Right cardiac atrium (tissue), 5 donors: ENCODE measurements around the gene ZW10. TPM values are rescaled to one million over a fixed set of nuclear protein-coding genes. Genes with fewer than 3 reads are reported as not detected.
A peak's percentile ranks its signal among the peaks of the same experiment; 100 is the strongest.

ENCODE experiments used
- ATAC-seq, 2 donors: fragments of 200-7000 bp; cut with Tn5 transposase; one replicate each; pipeline versions ENCODE4 v1.8.0 to v1.9.1; 2020; ENCODE audit warnings: moderate library complexity in 2 of 2, mild to moderate bottlenecking in 1 of 2
- DNase-seq, 3 donors: peaks; one replicate each; pipeline ENCODE4 v3.0.0-alpha.2; 2020
- H3K27ac ChIP-seq: one replicate; pipeline ENCODE4 v1.5.1; 2013; ENCODE audit warnings: mild to moderate bottlenecking, low read length, control low read depth, moderate library complexity
- H3K27me3 ChIP-seq: one replicate; pipeline ENCODE4 v1.6.1; 2013; ENCODE audit not compliant: control insufficient read depth, insufficient read depth
- H3K4me1 ChIP-seq: one replicate; pipeline ENCODE4 v1.6.1; 2013; ENCODE audit warnings: low read length; ENCODE audit not compliant: control insufficient read depth, insufficient read depth
- H3K4me3 ChIP-seq: one replicate; pipeline ENCODE4 v1.5.1; 2013; ENCODE audit warnings: low read length, control low read depth
- H3K9me3 ChIP-seq: one replicate; pipeline ENCODE4 v1.6.1; 2013; ENCODE audit warnings: low read length; ENCODE audit not compliant: control insufficient read depth
- WGBS: extraction: QIAGEN DNeasy Blood & Tissue Kit; methylation state at CpG from one replicate; pipeline ENCODE4 v1.1.7; 2013; 5-methylcytosine and 5-hydroxymethylcytosine counted together
- intact Hi-C, 4 donors: fragments of 100-400 bp; cut with DNase I; formaldehyde crosslinking; loops; one replicate each; pipeline versions ENCODE4 v1.11.0 to v1.14.0; 2022 to 2023
- polyA plus RNA-seq: library from polyadenylated mRNA; stranded (reverse); fragments of 200-250 nt; gene quantifications from one replicate; pipeline ENCODE4 v1.2.3, GENCODE V29; 2013
- total RNA-seq, 4 donors: library from RNA; stranded (reverse); fragmentation: NEBNext Ultra II Directional; extraction: Animal tissue kit (Norgen Biotek cat#: 25700); gene quantifications; one replicate each; pipeline ENCODE4 v1.2.1, GENCODE V29; 2021
- donor health status: healthy with polysubstance abuse.
- donor health status: DM: no; HTN: yes; CAD: no.
- donor health status: DM: no; HTN: no; CAD: no.
- donor health status: DM: no; HTN: yes; CAD: no; lungs with severe emphysema.
- donor health status: DM: yes; HTN: yes; CAD: no.

The ZW10 gene
- total and polyA plus RNA-seq, 5 donors, result 4.2 to 10.2 (median 9.4) TPM

GRCh38 chr11:113697756-113698407, 75.6 kb downstream of the ZW10 start:
- Histone ChIP-seq H3K4me1 (no peaks in the 10 kb centered on the region), H3K27ac (no peak overlapping the region), H3K9me3 (no peaks in the 10 kb centered on the region), H3K27me3 (no peaks in the 10 kb centered on the region), H3K4me3 (no peak overlapping the region)
- DNase-seq, result no peak
- intact Hi-C loops, result no loop called here
- no peak for ATAC-seq
- WGBS, result 89% methylated on average over 7 of the region's 7 CpGs

- DNase-seq (no peak), ATAC-seq (no peak)
- H3K9me3 ChIP-seq, result no peaks in the 10 kb centered on the region
- intact Hi-C loops, result no loop called here
- H3K27me3 ChIP-seq, result no peaks in the 10 kb centered on the region
- H3K27ac ChIP-seq, result no peak overlapping the region
- WGBS, result 97% methylated on average over 5 of the region's 5 CpGs
- no peaks in the 10 kb centered on the region for H3K4me1 ChIP-seq
- H3K4me3 ChIP-seq, result no peak overlapping the region
These were observed 76.4 kb downstream of the ZW10 start for GRCh38 chr11:113697111-113697510.

DNA sequence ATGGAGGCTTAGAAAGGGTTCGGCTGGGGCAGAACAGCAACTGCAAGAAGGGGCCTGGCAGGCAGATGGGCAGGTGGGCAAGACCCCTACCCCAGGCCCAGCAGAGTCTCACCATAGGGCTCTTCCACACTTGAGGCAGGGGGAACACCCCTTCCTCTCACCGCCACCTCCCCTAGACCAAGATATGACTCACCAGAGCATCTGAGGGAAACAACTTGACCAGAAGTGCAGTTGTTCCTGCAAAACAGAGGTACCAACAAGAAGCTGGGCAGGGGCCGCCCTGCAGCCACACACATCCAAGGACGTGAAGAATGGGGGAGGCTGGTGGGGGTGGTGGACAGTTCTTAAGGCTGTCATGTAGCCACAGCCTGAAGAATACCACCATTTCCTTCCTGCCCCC, 78.3 kb downstream of the ZW10 start:
- Histone ChIP-seq H3K4me3 (no peak overlapping the region), H3K27ac (no peak overlapping the region), H3K9me3 (no peaks in the 10 kb centered on the region), H3K27me3 (no peaks in the 10 kb centered on the region), H3K4me1 (no peaks in the 10 kb centered on the region)
- ATAC-seq (no peak), DNase-seq (no peak)
- intact Hi-C loops, result no loop called here
- WGBS, result 95% methylated on average over 4 of the region's 4 CpGs

DNA sequence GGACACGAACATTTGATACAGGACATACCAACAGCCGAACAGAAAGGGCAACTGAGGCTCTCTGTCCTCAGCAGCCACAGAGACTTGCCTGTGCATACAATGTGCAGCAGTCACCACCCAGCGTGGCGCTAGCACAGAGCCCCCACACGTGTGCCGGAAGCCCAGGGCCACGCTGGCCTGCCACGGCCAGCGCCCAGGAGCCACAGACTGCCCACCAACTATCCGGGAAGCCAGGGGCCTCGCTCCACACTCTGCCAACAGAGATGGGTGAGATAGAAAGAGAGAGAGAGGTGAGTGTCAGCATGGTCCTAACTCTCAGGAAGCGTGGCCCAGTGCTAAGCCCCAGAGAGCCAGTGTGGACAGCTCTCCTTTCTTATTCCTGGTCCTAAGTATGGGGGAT, 79.1 kb downstream of the ZW10 start:
- DNase-seq (no peak), ATAC-seq (no peak)
- Histone ChIP-seq H3K4me1 (no peaks in the 10 kb centered on the region), H3K9me3 (no peaks in the 10 kb centered on the region), H3K27ac (no peak overlapping the region), H3K4me3 (no peak overlapping the region), H3K27me3 (no peaks in the 10 kb centered on the region)
- 93% methylated on average over 12 of the region's 12 CpGs for WGBS
- intact Hi-C loops, result no loop called here

GRCh38 chr11:113693030-113693429, 80.5 kb downstream of the ZW10 start:
- no peaks in the 10 kb centered on the region for H3K27me3 ChIP-seq
- WGBS, result 91% methylated on average over 13 of the region's 13 CpGs

GRCh38 chr11:113690619-113691569, 82.6 kb downstream of the ZW10 start:
- Histone ChIP-seq H3K27me3 (no peaks in the 10 kb centered on the region), H3K9me3 (no peaks in the 10 kb centered on the region), H3K4me1 (no peaks in the 10 kb centered on the region), H3K4me3 (no peak overlapping the region), H3K27ac (no peak overlapping the region)
- intact Hi-C loops, result no loop called here
- WGBS, result 78% methylated on average over 15 of the region's 15 CpGs
- DNase-seq (peak in 1 of 3 donors; percentile 53), ATAC-seq (peak; percentile 44 to 61)

More at GRCh38 chr11:113693030-113693429, 80.5 kb downstream of the ZW10 start:
- Histone ChIP-seq H3K27ac (no peak overlapping the region), H3K9me3 (no peaks in the 10 kb centered on the region), H3K4me1 (no peaks in the 10 kb centered on the region), H3K4me3 (no peak overlapping the region)
- ATAC-seq (no peak), DNase-seq (peak in 1 of 3 donors; percentile 37)
- intact Hi-C loops, result no loop called here

DNA sequence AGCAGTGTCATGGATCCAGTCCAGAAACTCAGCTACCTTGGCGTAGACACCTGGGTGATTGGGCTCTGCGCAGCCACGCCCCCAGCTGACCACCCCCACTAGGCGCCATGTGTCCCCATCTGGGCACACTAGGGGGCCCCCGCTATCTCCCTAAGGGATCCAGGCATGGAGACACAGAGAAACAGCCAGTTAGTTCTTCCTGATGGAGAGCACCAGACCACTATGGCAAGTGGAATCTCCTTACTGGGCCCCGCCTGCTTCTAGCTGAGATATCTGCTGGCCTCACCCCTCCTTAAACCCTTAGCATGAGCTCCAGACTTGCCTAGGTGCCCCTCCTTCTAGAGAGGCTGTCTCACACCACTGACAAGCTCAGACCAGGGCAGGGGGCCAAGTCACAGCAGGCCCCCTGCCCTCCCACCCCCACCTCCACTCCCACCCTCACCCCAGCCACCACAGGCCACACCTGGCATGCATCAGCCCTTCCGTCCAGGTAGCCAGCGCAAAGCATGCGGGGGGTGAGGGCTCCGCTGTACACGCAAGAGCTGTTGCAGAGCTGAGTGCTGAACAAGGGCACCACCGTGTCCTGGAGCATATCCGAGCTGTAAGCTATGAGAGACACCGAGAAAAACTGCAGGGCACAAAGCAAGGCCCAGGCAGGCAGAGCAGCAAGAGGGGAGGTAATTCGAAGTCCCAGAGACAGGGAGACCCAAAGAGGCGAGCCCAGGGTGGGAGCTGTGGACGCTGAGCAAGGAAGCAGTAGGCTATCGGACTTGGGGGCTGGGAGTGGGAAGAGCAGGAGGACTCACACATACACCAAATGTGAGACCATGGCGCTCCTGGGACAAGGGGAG, 83.5 kb downstream of the ZW10 start:
- DNase-seq (no peak), ATAC-seq (no peak)
- Histone ChIP-seq H3K4me1 (no peaks in the 10 kb centered on the region), H3K27me3 (no peaks in the 10 kb centered on the region), H3K4me3 (no peak overlapping the region), H3K9me3 (no peaks in the 10 kb centered on the region), H3K27ac (no peak overlapping the region)
- WGBS, result 95% methylated on average over 19 of the region's 19 CpGs
- intact Hi-C loops, result no loop called here

DNA sequence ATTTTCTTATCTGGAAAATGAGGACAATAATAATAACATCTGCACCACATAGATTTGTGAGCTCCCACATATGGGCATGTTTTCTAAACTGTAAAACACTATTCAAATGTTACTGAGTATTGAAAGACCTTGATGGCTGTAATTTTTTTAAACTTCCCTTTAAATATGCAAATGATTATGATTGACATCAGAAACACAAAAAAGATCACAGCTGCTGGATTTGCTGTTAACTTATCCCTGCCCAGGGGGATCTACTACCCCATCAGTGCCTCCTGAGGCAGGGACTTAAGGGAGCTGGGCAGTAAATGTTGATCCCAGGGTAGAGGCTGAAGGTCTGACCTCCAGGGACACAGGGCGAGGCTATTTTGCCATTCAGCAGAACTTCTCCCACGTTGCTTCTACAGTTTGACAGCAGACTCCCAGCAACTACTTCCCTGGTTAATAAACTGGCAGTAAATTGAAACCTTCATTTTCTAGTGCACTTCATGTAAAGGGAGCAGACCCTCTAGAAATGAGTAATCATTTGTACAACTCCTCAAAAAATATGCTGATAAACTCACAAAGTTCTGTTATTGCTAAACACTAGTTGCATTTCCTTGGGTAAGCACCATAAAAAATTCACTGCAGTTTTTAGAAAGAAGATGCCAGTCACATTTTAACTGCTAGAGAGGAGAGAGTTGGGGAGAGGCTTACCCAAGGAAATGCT, 87.7 kb downstream of the ZW10 start:
- Histone ChIP-seq H3K4me3 (no peak overlapping the region), H3K27ac (no peak overlapping the region), H3K9me3 (no peaks in the 10 kb centered on the region), H3K27me3 (no peaks in the 10 kb centered on the region), H3K4me1 (no peaks in the 10 kb centered on the region)
- intact Hi-C loops, result no loop called here
- no peak for ATAC-seq
- no peak for DNase-seq
- 52% methylated on average over 2 of the region's 2 CpGs for WGBS

- intact Hi-C loops, result no loop called here
- 42% methylated on average over 5 of the region's 5 CpGs for WGBS
- DNase-seq, result peak in 1 of 3 donors; percentile 54
These were observed 89.0 kb downstream of the ZW10 start for GRCh38 chr11:113684496-113684895.

DNA sequence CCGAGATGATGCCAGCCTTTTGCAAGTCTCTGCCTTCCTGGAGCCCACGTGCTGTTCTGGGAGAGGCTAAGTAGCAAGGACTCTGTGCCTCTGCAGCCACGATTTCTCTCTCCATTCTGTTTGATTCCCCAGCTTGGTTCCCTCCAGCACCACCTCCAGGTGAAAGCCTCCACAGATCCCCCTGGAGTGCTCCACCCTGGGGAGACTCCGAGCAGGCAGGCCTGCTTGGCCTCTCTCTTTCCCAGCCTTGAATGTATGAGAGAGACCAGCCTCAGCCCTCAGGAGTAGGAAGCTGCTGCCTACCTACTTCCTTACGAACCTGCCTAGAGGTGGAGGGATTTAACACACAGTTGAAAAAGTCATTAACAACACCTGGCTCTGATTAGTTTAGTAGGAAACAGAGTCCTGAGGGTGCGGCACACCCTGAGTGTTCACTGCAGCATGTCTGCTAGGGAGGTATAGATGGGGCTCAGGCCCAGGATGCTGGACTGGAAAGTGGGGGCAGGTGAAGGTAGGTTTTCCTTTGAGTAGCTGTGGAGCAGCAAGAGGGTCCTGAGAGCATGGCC, 89.9 kb downstream of the ZW10 start:
- H3K27ac ChIP-seq, result no peak overlapping the region
- H3K9me3 ChIP-seq, result no peaks in the 10 kb centered on the region
- DNase-seq (no peak), ATAC-seq (no peak)
- 86% methylated on average over 6 of the region's 6 CpGs for WGBS
- H3K27me3 ChIP-seq, result no peaks in the 10 kb centered on the region
- H3K4me3 ChIP-seq, result no peak overlapping the region
- intact Hi-C loops, result no loop called here
- H3K4me1 ChIP-seq, result no peaks in the 10 kb centered on the region

More at GRCh38 chr11:113684496-113684895, 89.0 kb downstream of the ZW10 start:
- no peak for ATAC-seq
- no peak overlapping the region for H3K4me3 ChIP-seq
- H3K4me1 ChIP-seq, result no peaks in the 10 kb centered on the region
- H3K9me3 ChIP-seq, result no peaks in the 10 kb centered on the region
- H3K27ac ChIP-seq, result no peak overlapping the region
- H3K27me3 ChIP-seq, result no peaks in the 10 kb centered on the region
